ENCODE data around the gene DIPK1B.

Gene DIPK1B

GRCh38 chr9:136740971-136741882 is 28.9 kb downstream of the DIPK1B start:
- no peak for FAIRE-seq

DNA sequence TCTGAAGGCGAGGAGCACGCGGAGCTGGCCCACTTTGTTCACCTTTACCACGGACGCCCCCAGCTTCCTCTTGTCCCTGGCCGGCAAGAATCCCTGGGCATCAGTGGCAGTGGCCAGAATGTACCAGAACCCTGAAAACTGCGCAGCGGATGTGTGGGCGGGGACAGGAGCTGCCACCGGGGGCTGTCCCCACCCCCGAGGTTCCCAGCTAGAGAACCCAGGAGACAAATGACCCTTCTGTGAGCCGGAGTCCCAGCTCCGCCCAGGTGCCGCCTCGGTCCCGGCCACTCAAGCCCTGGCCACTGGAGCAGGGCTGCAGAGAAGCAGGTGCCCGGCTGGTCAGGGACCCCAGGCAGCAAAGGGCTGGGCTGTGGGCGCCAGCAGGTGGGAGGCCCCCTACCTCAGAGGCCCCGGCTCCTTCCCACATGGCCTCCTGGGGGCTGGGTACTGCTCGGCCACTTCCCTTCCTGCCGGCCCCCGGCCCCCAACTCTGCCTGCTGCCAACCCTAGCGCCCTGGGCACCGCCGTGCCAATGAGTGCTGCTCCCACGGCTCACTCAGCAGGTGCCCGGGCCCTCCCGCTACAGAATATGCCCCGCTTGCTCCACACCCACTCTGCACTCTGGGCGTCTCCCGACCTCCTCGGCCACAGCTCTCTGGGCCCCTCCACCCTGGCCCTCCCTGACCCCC is 29.7 kb downstream of the DIPK1B start:
- no peak for FAIRE-seq

DNA sequence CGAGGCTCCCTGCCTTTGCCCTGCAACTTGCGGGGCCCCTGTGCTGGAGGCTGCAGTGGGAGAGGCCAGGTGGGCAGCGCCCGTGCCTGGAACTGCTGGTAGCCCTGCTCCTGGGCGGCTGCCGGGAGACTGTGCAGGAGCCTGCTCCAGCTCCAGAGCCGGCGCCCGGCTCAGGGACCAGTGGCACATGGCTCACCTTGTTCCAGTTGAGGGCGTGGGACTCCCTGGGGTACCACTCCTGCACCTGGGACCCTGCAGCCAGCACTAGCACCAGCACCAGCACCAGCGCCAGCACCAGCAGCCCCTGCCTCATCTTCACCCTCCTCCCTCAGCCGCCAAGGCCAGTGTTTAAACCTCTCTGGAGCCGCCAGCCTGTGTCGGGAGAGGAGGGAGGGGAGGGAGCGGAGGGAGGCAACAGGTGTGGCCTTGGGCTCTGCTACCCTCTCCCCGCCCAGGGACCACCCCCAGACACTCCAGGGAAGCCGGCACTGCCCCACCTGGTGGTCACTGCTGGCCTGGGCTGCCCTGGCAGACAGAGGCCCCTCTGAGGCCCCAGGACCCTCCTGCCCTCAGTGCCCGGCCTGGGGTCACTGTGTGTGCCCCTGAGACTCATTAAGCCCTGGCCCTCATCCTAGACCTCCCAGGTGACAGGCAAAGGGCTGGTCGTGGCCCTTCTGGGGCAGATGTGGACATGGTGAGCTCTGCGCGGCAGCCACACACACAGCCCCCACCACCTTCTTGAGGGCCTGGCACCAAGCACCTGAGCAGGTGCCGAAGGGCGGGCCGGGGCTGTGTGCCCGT is 30.4 kb downstream of the DIPK1B start, which contains the start of gene LCN10:
Gene LCN10 (minus strand): TSS at position 350 of the 801 bp plus-strand sequence. CDS start 37 bp downstream, at position 313.
- no peak for FAIRE-seq

DNA sequence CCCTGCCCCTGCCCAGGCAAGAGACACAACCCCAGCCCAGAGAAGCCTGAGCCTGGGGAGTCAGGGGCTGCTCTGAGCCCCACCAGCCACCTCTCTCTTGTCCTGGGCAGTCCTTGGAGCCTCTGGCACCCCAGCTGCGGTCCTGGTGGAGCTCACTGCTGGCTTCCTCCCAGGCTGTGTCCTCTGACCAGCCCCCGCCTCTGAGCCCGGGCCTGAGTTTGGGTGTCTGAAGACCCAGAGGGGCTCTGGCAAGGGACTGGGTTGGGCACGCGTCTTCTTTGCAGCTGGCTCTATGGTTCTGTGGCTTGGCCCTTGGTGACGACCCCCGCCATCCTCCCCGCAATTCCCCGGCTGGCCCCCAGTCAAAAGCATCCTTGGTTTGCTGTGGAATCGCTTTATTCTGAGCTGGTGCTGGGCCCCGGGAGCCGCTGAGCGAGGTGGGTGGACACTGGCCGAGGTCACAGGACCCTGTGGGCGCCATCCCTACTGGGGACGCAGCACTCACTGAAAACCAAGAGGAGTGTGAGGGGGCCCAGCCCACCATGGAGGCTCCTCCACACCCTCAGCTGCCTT is 31.4 kb downstream of the DIPK1B start:
- FAIRE-seq = no peak

DNA sequence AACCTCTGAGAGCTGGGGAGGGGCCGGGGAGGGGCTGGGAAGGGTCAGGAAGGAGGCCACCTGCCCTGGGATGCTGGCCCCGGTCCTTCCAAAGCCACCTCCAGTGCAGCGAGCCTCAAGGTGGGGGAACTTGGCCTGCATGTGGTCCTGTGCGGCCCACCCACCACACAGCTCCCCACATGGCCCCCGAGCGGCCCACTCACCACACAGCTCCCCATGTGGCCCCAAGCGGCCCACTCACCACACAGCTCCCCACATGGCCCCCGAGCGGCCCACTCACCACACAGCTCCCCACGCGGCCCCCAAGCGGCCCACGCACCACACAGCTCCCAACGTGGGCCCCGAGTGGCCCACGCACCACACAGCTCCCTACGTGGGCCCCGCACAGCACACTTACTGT is 32.4 kb downstream of the DIPK1B start:
- FAIRE-seq = no peak

DNA sequence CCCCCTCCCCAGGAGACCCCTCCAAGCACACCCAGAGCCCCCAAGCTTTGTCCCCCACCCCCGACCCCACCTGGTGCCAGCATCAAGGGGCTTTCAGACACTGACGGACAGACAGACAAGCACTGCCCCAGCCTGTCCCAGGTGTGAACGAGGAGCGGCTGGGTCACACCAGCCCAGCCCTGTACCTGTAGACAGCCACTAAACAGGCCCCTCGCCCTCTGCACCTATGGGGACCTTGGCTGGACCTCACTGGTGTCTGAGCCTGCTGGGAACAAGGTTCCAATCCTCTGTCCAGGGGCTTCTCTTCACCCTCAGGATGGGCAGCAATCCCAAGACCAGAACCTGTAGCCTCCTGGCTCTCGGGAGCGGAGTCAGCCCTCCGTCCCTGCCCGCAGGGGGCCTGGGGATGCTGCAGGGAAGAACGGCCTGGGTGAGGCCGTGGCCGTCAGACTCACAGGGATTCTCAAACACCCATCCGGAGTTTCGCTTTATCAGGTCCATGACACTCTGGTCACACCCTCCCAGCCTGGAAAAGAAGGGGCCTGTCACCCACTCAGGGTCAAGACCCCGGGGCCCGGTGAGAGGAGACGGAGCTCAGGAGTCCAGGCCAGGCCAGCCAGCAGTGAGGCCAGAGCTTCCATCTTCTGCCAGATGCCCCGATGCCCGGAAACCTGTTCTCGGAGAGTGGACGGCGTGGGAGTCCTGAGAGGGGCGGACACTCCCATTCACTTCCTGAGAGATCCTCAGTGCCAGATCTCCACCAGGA is 33.2 kb downstream of the DIPK1B start:
- no peak for FAIRE-seq

- FAIRE-seq = no peak
These were observed 33.8 kb downstream of the DIPK1B start for GRCh38 chr9:136746155-136746490.

DNA sequence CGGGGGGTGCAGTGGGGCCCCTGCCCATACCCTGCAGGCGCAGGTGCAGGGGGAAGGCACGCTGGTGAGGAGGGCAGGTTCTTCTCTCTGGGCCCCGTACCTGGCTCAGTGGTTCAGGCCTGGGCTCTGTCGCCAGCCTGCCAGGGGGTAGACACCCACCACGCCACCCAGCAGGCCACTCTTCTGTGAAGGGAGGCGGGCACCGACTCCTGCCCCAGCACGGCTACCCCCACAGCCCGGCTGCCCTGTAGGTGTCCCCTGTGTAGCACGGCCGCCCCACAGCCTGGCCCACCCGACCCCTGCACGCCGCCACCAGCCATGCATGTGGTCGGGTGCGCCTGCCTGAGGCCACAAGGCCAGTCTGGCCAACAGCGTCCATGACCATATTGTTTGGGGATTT is 34.2 kb downstream of the DIPK1B start:
- FAIRE-seq = no peak

DNA sequence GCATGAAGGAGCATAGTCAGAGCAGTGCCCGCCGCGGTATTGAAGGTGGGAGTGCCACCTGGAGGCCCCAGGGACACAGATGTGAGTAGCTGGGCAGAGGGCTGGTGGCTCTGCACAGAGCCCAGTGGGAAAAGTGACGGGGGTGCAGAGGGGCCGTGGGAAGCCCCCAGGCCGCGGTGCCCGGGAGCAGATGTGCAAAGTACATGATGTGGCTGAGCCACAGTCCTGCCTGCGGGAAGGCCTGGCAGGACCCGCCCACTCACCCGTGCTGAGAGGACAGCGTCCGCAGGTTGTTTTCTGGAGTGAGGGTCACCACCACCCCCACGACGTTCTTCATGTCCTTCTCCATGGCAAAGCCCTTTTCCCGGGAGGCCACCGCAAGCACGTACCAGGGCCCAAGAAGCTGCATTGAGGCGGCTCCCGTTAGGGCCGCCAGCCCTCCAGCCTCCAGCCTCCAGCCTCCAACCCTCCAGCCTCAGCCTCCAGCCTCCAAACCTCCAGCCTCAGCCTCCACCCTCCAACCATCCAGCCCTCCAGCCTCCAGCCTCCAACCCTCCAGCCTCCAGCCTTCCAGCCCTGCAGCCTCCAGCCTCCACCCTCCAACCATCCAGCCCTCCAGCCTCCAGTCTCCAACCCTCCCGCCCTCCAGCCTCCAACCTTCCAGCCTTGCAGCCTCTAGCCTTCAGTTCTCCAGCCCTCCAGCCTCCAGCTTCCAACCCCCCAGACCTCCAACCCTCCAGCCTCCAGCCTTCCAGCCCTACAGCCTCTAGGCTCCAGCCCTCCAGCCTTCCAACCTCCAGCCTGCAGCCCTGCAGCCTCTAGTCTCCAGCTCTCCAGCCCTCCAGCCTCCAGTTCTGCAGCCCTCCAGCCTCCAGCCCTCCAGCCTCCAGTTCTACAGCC is 35.0 kb downstream of the DIPK1B start:
- no peak for FAIRE-seq

- no peak for FAIRE-seq
These were observed 35.8 kb downstream of the DIPK1B start, which contains the start of gene LCN6 for GRCh38 chr9:136748201-136748600. Gene LCN6 (minus strand): TSS chr9:136748525. CDS start chr9:136748483, 42 bp downstream.

- no peak for FAIRE-seq
These were observed 36.6 kb downstream of the DIPK1B start for GRCh38 chr9:136748666-136749611.

DNA sequence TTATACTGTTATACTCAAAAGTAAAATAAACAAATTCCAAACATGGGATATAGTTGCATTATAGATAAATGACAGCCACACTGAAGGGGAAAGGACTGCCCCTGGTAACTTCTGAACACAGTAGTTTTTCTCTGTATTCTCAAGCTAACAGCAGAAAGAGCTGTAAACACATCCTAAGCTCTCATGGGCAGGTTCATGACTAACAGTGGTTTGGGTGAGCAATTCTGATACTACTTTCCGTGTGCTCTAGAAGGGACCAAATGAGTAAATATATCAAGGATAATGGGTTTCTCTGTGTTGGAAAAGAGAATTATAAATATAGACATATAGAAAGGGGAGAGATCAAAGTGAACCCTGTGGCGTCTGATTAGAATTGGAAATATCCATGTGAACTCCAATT is 38.2 kb downstream of the DIPK1B start:
- FAIRE-seq = no peak

DNA sequence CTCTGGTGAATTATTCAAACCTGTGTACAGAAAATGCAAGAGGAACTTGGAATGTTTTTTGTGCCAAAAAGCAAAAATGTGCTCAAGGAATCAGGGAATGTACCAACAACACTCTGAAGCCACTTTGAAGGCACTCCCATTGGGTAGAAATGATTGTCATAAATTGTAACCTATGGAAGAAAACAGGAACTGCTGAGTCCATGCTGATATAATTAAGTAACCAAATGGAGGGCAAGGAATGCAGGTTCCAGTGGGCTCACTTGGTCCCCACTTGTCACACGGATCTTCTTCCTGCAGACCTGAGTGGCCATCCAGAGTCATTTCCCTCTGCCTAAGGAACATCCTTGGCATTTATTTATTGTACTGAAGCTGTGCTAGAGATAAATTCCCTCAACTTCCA is 38.9 kb downstream of the DIPK1B start:
- no peak for FAIRE-seq

DNA sequence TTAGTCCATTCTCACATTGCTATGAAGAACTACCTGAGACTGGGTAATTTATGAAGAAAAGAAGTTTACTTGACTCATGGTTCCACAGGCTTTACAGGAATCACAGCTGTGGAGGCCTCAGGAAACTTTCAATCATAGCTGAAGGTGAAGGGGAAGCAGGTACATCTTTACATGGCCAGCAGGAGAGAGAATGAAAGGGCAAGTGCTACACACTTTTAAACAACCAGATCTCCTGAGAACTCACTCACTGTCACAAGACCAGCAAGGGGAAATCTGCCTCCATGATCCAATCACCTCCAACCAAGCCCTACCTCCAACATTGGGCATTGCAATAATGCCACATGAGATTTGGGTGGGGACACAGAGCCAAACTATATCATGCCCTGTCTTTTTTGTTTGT is 39.4 kb downstream of the DIPK1B start:
- no peak for FAIRE-seq

DNA sequence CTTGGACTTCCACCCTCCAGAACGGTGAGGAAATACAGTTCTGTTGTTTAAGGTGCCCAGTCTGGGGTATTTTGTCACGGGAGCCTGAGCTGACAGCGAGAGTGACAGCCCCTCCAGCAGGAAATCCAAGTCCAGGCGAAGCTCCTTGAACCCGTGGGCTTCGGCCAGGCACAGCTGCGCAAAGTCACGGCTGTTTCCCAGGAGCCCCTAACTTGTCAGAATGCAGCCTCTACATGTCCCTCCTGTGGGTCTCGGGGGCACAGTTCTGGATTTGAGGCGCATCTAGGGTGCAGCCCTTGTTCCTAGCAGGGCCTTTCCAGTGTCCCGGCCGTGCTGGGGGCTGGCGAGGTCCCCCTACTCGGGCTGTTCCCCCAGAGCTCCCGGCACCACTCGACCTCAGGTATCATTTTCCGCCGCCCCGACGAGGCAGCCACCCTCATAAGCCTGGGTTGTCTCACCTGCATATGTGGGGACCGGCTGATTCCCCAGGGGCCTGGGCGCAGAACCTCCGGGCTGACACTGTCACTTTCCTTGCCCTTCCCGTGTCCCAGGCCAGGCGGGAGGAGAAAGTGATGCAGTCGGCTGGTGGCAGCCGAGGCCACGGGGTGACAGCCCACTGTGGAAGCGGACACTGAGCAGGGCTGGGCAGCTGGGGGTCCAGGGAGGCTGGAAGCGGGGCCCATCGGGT is 41.1 kb downstream of the DIPK1B start:
- FAIRE-seq = no peak

DNA sequence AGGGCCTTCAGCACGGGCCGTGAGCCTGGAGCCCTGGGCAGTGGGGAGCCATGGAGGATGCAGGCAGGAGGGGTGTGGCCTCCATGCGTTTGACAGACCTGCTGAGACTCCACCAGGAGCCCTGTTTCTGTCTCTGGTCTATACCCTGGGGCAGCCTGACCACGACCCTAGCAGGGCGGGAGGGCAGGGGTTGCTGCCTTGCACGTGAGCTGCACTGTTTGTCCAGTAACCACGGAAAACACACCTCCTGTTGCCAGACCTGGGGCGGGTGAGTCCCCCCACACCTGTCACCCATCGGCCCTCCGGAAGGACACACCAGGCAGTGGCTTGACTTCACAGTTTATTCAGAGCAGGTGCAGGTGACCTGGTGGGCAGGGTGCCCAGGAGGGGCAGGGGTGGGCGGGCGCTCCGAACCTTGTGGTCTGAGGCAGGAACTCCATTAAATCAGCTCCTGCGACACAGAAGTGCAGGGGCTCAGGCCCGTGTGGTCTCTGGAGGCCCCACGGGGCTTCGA is 41.7 kb downstream of the DIPK1B start:
- no peak for FAIRE-seq

DNA sequence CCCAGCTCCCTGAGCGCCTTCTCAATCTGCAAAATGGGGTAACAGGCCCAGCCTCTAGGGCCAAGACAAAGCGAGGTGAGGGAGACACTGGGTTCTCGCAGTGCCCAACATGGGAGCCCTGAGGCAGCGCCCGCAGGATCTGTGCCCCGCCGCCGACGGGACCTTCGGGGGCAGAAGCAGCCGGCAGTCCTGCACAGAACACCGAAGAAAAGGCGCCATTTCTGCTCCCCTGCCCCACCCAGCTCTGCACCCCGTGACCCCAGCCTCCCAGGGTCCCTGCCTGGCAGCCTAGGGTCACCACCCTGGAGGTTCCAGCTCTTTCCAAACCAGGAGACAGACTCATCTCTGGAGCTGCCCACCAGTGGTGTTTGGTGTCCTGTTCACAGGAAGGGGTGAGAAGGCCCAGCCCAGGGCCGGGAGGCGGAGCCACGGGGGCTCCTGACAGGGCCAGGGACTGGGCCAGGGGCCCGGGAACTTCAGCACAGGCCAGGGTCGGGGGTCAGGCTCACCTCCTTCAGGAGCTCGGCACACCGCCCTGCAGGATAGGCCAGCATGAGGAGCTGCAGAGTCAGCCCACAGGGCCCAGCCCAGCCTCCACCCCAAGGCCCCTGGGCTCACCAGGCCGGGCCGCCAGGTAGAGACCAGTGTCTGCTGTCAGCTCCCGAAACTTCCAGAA is 42.4 kb downstream of the DIPK1B start:
- no peak for FAIRE-seq

All from A204.1 (cell line).